Activated CD8-positive, alpha-beta T cell treated with anti-CD3 and anti-CD28 coated beads for 36 hours (primary cell): Measurements from ENCODE around the gene TMEM207. TPM values are rescaled to one million over a fixed set of nuclear protein-coding genes. Genes with fewer than 3 reads are reported as not detected.

ENCODE experiments used
- ATAC-seq: fragments of 200-7000 bp; cut with Tn5 transposase; one replicate; pipeline ENCODE4 v1.10.0; 2021; ENCODE audit warnings: mild to moderate bottlenecking, moderate library complexity
- CTCF ChIA-PET: fragments of 350-600 bp; sonication (Branson Sonifier 250); formaldehyde crosslinking; loops from one replicate; lab custom pipeline; 2021; ENCODE audit warnings: antibody characterized with exemption; lab: Charles Lee
- POLR2A ChIA-PET: fragments of 350-600 bp; sonication (Branson Sonifier 250); formaldehyde crosslinking; loops from one replicate; lab custom pipeline; 2021; ENCODE audit warnings: antibody characterized with exemption; lab: Charles Lee
- DNase-seq: peaks from one replicate; pipeline ENCODE4 v3.0.0-alpha.2; 2020
- H3K27ac Mint-ChIP-seq: one replicate; pipeline ENCODE4 v1.8.0; 2021; ENCODE audit warnings: mild to moderate bottlenecking, mixed read lengths
- H3K27me3 Mint-ChIP-seq: one replicate; pipeline ENCODE4 v1.8.0; 2021; ENCODE audit warnings: mixed read lengths
- H3K36me3 Mint-ChIP-seq: one replicate; pipeline ENCODE4 v1.8.0; 2021; ENCODE audit warnings: low read depth, mixed read lengths
- H3K4me1 Mint-ChIP-seq: one replicate; pipeline ENCODE4 v1.8.0; 2021; ENCODE audit warnings: low read depth, mixed read lengths
- H3K4me3 Mint-ChIP-seq: one replicate; pipeline ENCODE4 v1.8.0; 2021; ENCODE audit warnings: mild to moderate bottlenecking, moderate library complexity, mixed read lengths
- H3K9me3 Mint-ChIP-seq: one replicate; pipeline ENCODE4 v1.8.0; 2021; ENCODE audit warnings: mixed read lengths
- intact Hi-C: fragments of 100-400 bp; cut with micrococcal nuclease; formaldehyde crosslinking; loops from one replicate; pipeline ENCODE4 v1.10.0; 2022
- total RNA-seq, 2 experiments: library from RNA; stranded (reverse); gene quantifications; one replicate each; pipeline ENCODE4 v1.2.3, GENCODE V29; 2021
- TF ChIP-seq, protein P1 (sequence below): fragments of 200-600 bp; IDR thresholded peaks from one replicate; pipeline ENCODE4 v1.8.0; 2022; ENCODE audit warnings: antibody characterized with exemption, mild to moderate bottlenecking

Gene TMEM207
- total RNA-seq, 2 experiments from 2014 or later: not detected

DNA sequence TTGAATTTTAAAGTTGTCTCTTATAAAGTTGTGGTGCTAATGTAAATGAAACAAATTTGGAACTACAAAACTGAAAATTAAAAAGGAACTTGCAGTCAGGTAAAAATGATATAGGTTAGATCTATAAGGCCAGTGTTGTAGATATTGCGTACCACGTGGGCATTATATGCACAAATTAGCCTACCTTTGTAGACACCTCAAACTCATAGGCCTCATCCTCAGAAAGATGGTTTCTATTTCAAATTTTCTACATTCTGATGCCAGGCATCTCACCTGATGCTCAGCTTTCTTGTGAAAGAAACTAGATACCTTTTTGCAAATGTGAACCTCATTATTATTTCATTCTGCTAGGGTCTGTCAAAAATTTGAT lies 25.6 kb downstream of the TMEM207 start:
- DNase-seq (no peak), ATAC-seq (no peak)
- no peaks in the 10 kb centered on the region for H3K9me3 Mint-ChIP-seq
- H3K27me3 Mint-ChIP-seq: no peaks in the 10 kb centered on the region
- TF ChIP-seq, protein P1, sequence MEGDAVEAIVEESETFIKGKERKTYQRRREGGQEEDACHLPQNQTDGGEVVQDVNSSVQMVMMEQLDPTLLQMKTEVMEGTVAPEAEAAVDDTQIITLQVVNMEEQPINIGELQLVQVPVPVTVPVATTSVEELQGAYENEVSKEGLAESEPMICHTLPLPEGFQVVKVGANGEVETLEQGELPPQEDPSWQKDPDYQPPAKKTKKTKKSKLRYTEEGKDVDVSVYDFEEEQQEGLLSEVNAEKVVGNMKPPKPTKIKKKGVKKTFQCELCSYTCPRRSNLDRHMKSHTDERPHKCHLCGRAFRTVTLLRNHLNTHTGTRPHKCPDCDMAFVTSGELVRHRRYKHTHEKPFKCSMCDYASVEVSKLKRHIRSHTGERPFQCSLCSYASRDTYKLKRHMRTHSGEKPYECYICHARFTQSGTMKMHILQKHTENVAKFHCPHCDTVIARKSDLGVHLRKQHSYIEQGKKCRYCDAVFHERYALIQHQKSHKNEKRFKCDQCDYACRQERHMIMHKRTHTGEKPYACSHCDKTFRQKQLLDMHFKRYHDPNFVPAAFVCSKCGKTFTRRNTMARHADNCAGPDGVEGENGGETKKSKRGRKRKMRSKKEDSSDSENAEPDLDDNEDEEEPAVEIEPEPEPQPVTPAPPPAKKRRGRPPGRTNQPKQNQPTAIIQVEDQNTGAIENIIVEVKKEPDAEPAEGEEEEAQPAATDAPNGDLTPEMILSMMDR: no peak
- ChIA-PET POLR2A (no interaction called here), CTCF (interaction anchor here (0.9 to 3.4 kb wide), 12 partner anchors 10 to 653 kb away, joined by 3 to 17 read pairs (median 4); no protein-coding TSS in a partner anchor)
- intact Hi-C loops: loop anchor here (5.0 kb wide), 2 partner anchors 197 to 462 kb away; no protein-coding TSS in a partner anchor
- H3K27ac Mint-ChIP-seq: no peak overlapping the region
- H3K4me3 Mint-ChIP-seq: no peak overlapping the region
- H3K4me1 Mint-ChIP-seq: peaks cover 6% of the 10 kb centered on the region
- no peaks in the 10 kb centered on the region for H3K36me3 Mint-ChIP-seq

DNA sequence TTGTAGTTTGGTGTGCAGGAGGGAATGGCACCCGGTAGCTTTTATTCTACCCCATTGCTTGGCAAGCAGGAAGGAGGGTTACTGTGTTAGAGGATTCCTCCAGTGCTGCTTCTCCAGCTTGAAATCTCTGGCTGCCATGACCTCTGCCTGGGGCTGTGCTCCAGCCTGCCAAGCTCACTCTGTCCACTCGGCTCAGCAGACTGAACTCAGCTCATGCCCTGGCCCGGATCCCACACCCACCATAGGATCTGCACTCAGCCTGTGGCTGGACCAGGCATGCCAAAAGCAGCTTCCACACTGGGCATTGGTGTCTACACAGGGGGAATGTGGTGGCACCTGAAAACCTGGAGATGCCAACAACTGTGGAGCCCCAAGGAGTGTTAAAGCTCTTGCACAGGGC lies 35.4 kb downstream of the TMEM207 start:
- ChIA-PET CTCF (interaction anchor here (1.1 to 2.7 kb wide), 5 partner anchors 9 to 453 kb away, joined by 3 to 16 read pairs (median 4); no protein-coding TSS in a partner anchor), POLR2A (interaction anchor here (0.6 to 1.0 kb wide), 3 partner anchors 15 to 449 kb away, joined by 3 to 4 read pairs (median 3); no protein-coding TSS in a partner anchor)
- Mint-ChIP-seq H3K27me3 (peaks cover 3% of the 10 kb centered on the region), H3K4me1 (no peaks in the 10 kb centered on the region), H3K36me3 (no peaks in the 10 kb centered on the region), H3K27ac (no peak overlapping the region), H3K9me3 (peaks cover 5% of the 10 kb centered on the region), H3K4me3 (no peak overlapping the region)
- no peak for DNase-seq
- no peak for ATAC-seq
- intact Hi-C loops: no loop called here
- TF ChIP-seq, protein P1: no peak

- intact Hi-C loops: no loop called here
- ATAC-seq (no peak), DNase-seq (no peak)
- POLR2A ChIA-PET: interaction anchor here (0.5 kb wide), 1 partner anchor 63 kb away, joined by 3 read pairs; no protein-coding TSS in a partner anchor
- Mint-ChIP-seq H3K27ac (no peak overlapping the region), H3K4me1 (no peaks in the 10 kb centered on the region), H3K4me3 (no peak overlapping the region), H3K36me3 (no peaks in the 10 kb centered on the region), H3K9me3 (no peaks in the 10 kb centered on the region), H3K27me3 (peaks cover 8% of the 10 kb centered on the region)
- TF ChIP-seq, protein P1: no peak
- CTCF ChIA-PET: interaction anchor here (0.7 kb wide), 1 partner anchor 82 kb away, joined by 3 read pairs; the partner anchor contains the start of gene CLDN1
These were observed 45.0 kb downstream of the TMEM207 start for GRCh38 chr3:190404715-190405114.

DNA sequence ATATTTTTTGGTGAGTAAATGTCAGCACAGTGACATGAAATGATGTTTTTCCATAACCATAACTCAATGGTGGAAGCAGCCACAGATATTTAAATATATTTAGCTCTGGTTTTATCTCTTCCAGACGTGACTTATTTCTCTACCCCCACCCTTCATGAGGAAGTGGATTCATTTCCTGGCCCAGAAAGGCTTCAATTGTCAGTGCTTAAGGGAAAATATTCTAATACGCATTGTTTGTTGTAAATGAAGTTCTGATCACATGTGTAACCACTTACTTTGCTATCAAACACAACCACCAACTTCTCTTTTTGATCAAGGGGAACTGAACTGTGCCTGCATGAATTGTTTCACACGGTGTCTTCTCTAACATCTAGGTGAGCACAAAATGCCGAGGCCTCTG lies 47.7 kb downstream of the TMEM207 start:
- ATAC-seq: no peak
- POLR2A ChIA-PET: no interaction called here
- TF ChIP-seq, protein P1: no peak

DNA sequence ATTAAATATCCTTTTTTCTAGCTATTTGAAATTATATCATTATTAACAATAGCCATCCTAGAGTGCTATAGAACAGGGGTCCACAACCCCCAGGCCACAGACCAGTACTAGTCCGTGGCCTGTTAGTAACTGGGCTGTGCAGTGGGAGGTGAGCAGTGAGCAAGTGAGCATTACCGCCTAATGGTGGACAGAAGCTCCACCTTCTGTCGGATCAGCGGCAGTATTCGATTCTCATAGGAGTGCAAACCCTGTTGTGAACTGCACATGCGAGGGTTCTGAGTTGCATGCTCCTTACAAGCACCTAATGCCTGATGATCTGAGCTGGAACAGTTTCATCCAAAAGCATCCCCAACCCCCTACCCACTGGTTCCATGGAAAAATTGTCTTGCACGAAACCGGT lies 50.0 kb downstream of the TMEM207 start:
- CTCF ChIA-PET: no interaction called here
- H3K27ac Mint-ChIP-seq: no peak overlapping the region
- POLR2A ChIA-PET: interaction anchor here (0.6 kb wide), 1 partner anchor 1111 kb away, joined by 4 read pairs; no protein-coding TSS in a partner anchor
- intact Hi-C loops: no loop called here
- peaks cover 8% of the 10 kb centered on the region for H3K27me3 Mint-ChIP-seq
- H3K4me3 Mint-ChIP-seq: no peak overlapping the region
- H3K4me1 Mint-ChIP-seq: no peaks in the 10 kb centered on the region
- TF ChIP-seq, protein P1: no peak
- no peaks in the 10 kb centered on the region for H3K9me3 Mint-ChIP-seq
- ATAC-seq: no peak
- no peaks in the 10 kb centered on the region for H3K36me3 Mint-ChIP-seq
- no peak for DNase-seq

More for the DNA sequence above, 47.7 kb downstream of the TMEM207 start:
- H3K4me1 Mint-ChIP-seq: no peaks in the 10 kb centered on the region
- no peaks in the 10 kb centered on the region for H3K36me3 Mint-ChIP-seq
- H3K27me3 Mint-ChIP-seq: peaks cover 10% of the 10 kb centered on the region
- CTCF ChIA-PET: interaction anchor here (1.0 kb wide), 1 partner anchor 21 kb away, joined by 3 read pairs; no protein-coding TSS in a partner anchor
- H3K27ac Mint-ChIP-seq: no peak overlapping the region
- no peak overlapping the region for H3K4me3 Mint-ChIP-seq
- intact Hi-C loops: no loop called here
- no peak for DNase-seq
- H3K9me3 Mint-ChIP-seq: no peaks in the 10 kb centered on the region
